GM10266 (cell line): ENCODE data around the gene OR6V1.

ENCODE experiments used
- DNase-seq: peaks from one replicate; pipeline ENCODE4 v3.0.0; 2012; ENCODE audit errors: extremely low spot score
- TF ChIP-seq, protein P1 (sequence below): IDR thresholded peaks from 2 replicates; pipeline ENCODE4 v1.5.1; 2012; ENCODE audit warnings: mild to moderate bottlenecking, low read depth; ENCODE audit not compliant: control insufficient read depth, insufficient read depth; ENCODE audit errors: missing control alignments

Gene OR6V1

DNA sequence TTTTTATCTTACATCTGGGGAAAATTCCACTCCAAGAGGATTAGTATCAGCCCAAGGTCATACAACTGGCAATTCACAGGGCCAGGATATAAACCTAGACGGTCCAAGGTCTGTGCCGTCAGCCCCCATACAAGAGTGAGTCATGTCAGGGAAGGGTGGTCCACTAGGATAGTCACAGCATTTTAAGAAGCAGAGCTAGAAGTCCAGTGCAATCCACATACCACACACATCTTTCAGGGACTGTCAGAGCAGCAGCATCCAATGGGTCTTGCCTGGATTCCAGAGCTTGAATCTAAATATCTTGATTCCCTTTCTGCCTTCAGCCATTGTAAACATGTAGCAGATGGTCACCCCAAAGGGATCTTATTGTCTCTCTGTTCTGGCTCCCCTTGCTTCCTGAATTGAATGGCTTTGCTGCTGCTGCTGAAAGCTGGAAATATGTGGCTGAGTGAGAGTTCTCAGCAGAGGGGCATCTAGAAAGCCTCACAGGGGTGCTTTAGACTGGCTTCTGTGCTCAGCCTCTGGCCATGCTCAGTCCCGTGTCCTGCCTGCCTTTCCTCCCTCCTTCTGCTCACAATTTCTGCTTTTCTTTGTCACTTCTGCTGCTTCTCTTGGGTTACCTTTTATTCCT lies 9.9 kb upstream of the OR6V1 start:
- DNase-seq: no peak
- TF ChIP-seq, protein P1, sequence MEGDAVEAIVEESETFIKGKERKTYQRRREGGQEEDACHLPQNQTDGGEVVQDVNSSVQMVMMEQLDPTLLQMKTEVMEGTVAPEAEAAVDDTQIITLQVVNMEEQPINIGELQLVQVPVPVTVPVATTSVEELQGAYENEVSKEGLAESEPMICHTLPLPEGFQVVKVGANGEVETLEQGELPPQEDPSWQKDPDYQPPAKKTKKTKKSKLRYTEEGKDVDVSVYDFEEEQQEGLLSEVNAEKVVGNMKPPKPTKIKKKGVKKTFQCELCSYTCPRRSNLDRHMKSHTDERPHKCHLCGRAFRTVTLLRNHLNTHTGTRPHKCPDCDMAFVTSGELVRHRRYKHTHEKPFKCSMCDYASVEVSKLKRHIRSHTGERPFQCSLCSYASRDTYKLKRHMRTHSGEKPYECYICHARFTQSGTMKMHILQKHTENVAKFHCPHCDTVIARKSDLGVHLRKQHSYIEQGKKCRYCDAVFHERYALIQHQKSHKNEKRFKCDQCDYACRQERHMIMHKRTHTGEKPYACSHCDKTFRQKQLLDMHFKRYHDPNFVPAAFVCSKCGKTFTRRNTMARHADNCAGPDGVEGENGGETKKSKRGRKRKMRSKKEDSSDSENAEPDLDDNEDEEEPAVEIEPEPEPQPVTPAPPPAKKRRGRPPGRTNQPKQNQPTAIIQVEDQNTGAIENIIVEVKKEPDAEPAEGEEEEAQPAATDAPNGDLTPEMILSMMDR: no peak

- TF ChIP-seq, protein P1: no peak
Measured at GRCh38 chr7:143042790-143043271, 9.3 kb upstream of the OR6V1 start.

GRCh38 chr7:143043391-143043790 lies 8.8 kb upstream of the OR6V1 start:
- no peak for DNase-seq
- TF ChIP-seq, protein P1: no peak

More at GRCh38 chr7:143042790-143043271, 9.3 kb upstream of the OR6V1 start:
- no peak for DNase-seq

DNA sequence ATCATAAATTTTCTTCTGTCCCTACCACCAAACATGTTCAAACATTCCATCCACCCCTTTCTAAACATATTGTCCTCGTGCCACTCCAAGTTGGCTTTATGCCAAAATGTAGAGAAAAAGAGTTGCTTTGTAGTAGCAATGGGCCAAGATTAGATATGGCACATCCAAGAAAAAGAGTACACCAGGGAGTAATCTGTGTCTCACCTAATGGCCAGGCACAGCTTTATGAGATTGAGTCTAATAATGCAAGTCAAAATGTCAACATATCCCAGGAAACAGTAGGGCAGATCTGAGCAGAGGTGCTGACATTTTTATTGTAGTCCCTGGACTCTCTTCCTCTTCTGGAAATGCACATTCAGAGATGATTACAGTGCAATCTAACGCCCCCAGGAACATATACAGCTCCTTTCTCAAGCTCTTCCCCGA lies 5.7 kb upstream of the OR6V1 start:
- TF ChIP-seq, protein P1: no peak
- no peak for DNase-seq

DNA sequence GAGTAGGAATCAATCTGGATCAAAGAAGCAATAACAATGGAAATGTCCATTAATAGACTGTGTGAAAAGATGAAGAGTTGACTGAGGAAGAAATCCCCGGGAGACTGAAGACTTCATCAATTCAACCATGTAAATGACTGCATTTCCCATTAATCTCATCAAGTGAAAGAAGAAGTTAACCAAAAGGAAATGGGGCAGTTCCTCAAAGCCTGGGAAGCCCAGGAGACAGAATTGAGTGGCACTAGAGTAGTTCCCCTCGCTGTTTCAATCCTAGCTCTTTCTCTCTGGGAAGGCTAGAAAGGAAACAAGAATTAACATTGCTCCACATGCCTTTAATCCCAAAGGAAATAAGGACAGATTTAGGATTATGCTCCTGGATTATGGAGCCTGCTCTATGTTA lies 4.8 kb upstream of the OR6V1 start:
- no peak for DNase-seq
- TF ChIP-seq, protein P1: no peak

DNA sequence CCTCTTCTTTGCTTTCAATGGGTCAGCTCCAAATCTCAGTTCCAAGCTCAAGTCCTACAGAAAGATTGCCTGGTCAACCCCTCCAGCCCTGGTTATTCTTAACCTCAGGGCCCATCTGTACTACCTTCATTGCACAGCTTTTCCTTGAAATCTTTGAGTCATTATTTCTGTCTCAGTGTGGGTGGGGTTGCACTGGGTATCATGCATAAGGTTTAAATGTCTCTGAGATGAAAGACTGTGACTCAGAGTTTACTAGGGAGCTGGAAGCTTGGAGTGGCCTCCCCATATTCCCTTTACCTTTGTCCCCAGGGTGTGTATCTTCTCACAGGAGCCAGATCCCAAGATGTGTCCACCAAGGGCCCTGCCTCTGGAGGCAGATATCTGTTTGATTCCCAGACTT lies 3.3 kb upstream of the OR6V1 start:
- no peak for DNase-seq

DNA sequence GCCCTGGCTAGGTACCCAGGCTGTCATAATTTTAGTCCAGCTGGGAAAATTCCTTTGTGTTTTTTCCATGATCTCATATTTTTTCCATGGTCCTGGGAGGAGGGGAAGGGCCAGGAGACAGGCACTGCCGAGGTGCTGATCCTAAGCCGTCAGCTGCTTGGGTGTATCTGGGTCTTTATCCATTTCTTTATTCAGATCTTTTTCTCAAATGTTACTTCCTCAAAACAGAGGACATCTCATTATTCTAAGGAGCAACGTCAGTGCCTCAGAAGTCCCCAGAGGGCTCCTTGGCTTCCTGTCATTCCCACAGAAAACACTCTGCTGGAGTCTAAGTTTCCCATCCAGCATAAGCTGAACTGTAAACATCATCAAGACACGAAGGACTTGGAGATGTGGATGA lies 2.8 kb upstream of the OR6V1 start:
- TF ChIP-seq, protein P1: no peak
- no peak for DNase-seq

More for the DNA sequence above, 3.3 kb upstream of the OR6V1 start:
- TF ChIP-seq, protein P1: no peak
